Measurements from ENCODE around the gene OR2V2. TPM values are rescaled to one million over a fixed set of nuclear protein-coding genes. Genes with fewer than 3 reads are reported as not detected.

Gene OR2V2
- total RNA-seq, 4 donors from 2014 or later, result not detected

GRCh38 chr5:181149806-181150733 is 2.7 kb downstream of the OR2V2 start:
- no peak overlapping the region for H3K4me3 ChIP-seq
- H3K36me3 ChIP-seq, result no peaks in the 10 kb centered on the region
- peaks cover 15% of the 10 kb centered on the region for H3K4me1 ChIP-seq
- H3K27ac ChIP-seq, result peak overlapping the region; percentile 47
- TF ChIP-seq, protein P1, sequence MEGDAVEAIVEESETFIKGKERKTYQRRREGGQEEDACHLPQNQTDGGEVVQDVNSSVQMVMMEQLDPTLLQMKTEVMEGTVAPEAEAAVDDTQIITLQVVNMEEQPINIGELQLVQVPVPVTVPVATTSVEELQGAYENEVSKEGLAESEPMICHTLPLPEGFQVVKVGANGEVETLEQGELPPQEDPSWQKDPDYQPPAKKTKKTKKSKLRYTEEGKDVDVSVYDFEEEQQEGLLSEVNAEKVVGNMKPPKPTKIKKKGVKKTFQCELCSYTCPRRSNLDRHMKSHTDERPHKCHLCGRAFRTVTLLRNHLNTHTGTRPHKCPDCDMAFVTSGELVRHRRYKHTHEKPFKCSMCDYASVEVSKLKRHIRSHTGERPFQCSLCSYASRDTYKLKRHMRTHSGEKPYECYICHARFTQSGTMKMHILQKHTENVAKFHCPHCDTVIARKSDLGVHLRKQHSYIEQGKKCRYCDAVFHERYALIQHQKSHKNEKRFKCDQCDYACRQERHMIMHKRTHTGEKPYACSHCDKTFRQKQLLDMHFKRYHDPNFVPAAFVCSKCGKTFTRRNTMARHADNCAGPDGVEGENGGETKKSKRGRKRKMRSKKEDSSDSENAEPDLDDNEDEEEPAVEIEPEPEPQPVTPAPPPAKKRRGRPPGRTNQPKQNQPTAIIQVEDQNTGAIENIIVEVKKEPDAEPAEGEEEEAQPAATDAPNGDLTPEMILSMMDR (IDR thresholded peaks at IDR 0.05), result no peak
- no peak for TF ChIP-seq EP300 (IDR thresholded peaks at IDR 0.05)
- no peak for TF ChIP-seq POLR2A (IDR thresholded peaks at IDR 0.05)
- no peak for TF ChIP-seq POLR2AphosphoS5 (IDR thresholded peaks at IDR 0.05)
- no peaks in the 10 kb centered on the region for H3K9me3 ChIP-seq
- no peak for DNase-seq (ENCODE audit: low spot score in 2 of 2)
- 67% methylated on average over 14 of the region's 14 CpGs for WGBS
- peaks cover 43% of the 10 kb centered on the region for H3K27me3 ChIP-seq

DNA sequence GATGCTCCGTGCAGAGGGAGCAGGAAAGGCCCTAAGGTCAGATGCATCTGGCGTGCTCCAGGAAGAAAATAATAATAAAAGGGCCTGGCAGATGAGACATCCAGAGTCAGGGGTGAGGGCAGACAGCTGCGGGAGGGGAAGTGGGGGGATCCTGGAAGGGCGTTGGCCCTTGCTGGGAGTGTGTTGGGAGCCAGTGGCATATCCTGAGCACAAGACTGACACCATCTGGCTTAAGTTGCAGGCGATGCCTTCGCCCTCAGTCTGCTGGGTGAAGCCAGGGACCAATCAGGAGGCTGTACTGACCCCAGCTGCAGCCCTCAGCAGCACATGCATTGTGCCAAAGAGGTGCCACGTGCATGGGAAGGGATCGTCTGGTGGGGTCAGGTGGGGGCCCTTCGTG is 3.8 kb downstream of the OR2V2 start:
- Histone ChIP-seq H3K36me3 (no peaks in the 10 kb centered on the region), H3K4me3 (no peak overlapping the region), H3K4me1 (peaks cover 15% of the 10 kb centered on the region), H3K9me3 (no peaks in the 10 kb centered on the region), H3K27ac (no peak overlapping the region), H3K27me3 (peaks cover 40% of the 10 kb centered on the region)
- TF ChIP-seq EP300 (IDR thresholded peaks at IDR 0.05) (no peak), POLR2A (IDR thresholded peaks at IDR 0.05) (no peak), POLR2AphosphoS5 (IDR thresholded peaks at IDR 0.05) (no peak)
- TF ChIP-seq, protein P1 (IDR thresholded peaks at IDR 0.05), result no peak
- 39% methylated on average over 9 of the region's 9 CpGs for WGBS
- DNase-seq (ENCODE audit: low spot score in 2 of 2), result no peak

DNA sequence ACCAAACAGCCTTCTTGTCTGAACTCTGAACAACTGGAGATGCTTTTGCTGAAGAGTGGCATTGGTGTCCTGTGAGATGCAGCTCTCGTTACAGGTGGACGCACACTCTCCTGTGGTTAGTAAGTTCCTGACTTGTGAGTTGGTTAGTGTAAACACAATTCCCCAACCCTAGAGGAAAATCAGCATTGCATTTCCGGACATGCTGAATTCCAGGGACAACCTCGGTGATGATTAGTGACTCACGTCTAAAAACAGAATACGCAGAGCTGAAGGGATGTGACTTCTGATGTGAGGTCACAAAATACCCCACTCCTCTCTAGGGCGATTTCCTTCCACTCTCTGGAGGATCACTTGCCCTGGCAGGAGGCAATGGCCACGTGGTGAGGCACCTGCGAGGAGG is 5.0 kb downstream of the OR2V2 start:
- TF ChIP-seq EP300 (IDR thresholded peaks at IDR 0.05), result no peak
- TF ChIP-seq POLR2AphosphoS5 (IDR thresholded peaks at IDR 0.05), result no peak
- TF ChIP-seq POLR2A (IDR thresholded peaks at IDR 0.05), result no peak
- TF ChIP-seq, protein P1 (IDR thresholded peaks at IDR 0.05), result no peak
- no peak overlapping the region for H3K4me3 ChIP-seq
- WGBS, result 81% methylated on average over 9 of the region's 9 CpGs
- H3K36me3 ChIP-seq, result no peaks in the 10 kb centered on the region
- peaks cover 39% of the 10 kb centered on the region for H3K27me3 ChIP-seq
- H3K4me1 ChIP-seq, result peaks cover 15% of the 10 kb centered on the region
- no peak overlapping the region for H3K27ac ChIP-seq
- no peak for DNase-seq (ENCODE audit: low spot score in 2 of 2)
- H3K9me3 ChIP-seq, result no peaks in the 10 kb centered on the region

DNA sequence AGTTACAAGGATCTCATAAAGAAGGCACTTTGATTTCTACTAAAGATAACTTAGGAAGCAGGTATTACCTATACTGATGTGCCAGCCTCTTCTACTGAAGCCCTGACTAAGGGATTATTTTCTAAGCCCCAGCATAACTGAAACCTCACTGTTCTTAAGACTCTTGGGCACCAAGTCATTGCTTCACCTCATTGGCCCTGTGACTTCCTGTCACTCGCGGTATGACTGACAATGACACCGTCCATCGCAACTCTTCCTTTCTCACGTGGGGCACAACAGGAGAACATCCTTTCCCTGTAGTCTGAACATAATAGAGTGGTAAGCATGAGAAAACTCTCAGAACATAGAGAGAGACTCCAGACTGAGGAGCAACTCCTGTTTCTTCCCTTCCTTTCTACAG is 6.4 kb downstream of the OR2V2 start:
- TF ChIP-seq POLR2AphosphoS5 (IDR thresholded peaks at IDR 0.05), result no peak
- no peak for TF ChIP-seq EP300 (IDR thresholded peaks at IDR 0.05)
- TF ChIP-seq, protein P1 (IDR thresholded peaks at IDR 0.05), result no peak
- no peak for TF ChIP-seq POLR2A (IDR thresholded peaks at IDR 0.05)
- Histone ChIP-seq H3K4me3 (no peak overlapping the region), H3K9me3 (no peaks in the 10 kb centered on the region), H3K27me3 (peaks cover 32% of the 10 kb centered on the region), H3K4me1 (peaks cover 12% of the 10 kb centered on the region), H3K27ac (no peak overlapping the region), H3K36me3 (no peaks in the 10 kb centered on the region)
- DNase-seq (ENCODE audit: low spot score in 2 of 2), result no peak
- 90% methylated on average over 5 of the region's 5 CpGs for WGBS

DNA sequence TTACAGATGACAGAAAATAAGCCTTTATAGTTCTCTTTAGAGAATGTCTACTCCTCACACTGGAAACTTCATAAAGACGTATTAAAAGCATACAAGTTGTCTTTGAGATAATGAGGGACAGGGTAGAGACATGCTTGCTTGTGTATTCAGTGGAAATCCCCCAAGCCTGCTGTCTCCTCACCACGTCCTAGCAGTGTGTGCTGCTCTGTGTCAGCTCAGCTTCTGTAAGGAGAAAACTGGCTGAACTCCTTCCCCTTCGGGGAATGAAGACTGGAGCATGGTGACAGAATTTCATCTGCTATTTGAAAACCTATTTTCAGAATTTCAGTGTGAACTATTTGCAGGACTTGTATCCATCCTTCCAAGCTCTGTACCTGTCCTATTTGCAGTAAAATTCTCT is 9.4 kb downstream of the OR2V2 start:
- H3K4me1 ChIP-seq, result peaks cover 3% of the 10 kb centered on the region
- H3K27me3 ChIP-seq, result peaks cover 16% of the 10 kb centered on the region
- WGBS, result 20% methylated on average over 3 of the region's 3 CpGs
- no peak for TF ChIP-seq EP300 (IDR thresholded peaks at IDR 0.05)
- no peak for TF ChIP-seq POLR2A (IDR thresholded peaks at IDR 0.05)
- TF ChIP-seq, protein P1 (IDR thresholded peaks at IDR 0.05), result no peak
- no peak for TF ChIP-seq POLR2AphosphoS5 (IDR thresholded peaks at IDR 0.05)
- H3K36me3 ChIP-seq, result no peaks in the 10 kb centered on the region
- DNase-seq (ENCODE audit: low spot score in 2 of 2), result no peak
- no peaks in the 10 kb centered on the region for H3K9me3 ChIP-seq
- no peak overlapping the region for H3K27ac ChIP-seq
- no peak overlapping the region for H3K4me3 ChIP-seq
